COLO829 (cell line): ENCODE measurements around the gene PCK1.

Experiments used
- DNase-seq: peaks from one replicate; pipeline ENCODE4 v3.0.0; 2012; ENCODE audit warnings: low spot score

Gene PCK1

DNA sequence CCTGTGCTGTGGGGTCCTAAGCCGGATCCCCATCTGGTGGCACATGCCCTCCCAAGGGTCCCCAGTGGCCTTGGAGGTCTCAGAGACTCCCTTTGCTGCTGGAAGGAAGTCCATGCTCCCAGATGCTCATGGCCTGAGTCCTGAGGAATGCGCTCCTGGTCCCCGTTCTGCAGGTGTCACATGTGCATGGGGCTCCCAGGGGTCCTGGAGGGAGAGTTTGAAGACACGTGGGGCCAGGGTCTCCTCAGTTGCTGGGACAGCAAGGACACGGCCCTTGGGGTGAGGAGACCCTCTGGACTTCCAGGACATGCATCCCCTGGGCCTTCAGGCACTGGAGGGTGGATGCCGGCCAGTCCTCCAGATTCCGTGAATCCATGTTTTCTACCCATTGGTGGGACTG is 47.6 kb downstream of the PCK1 start:
- no peak for DNase-seq

- DNase-seq = no peak
Measured at GRCh38 chr20:57609086-57609841, 48.4 kb downstream of the PCK1 start.

DNA sequence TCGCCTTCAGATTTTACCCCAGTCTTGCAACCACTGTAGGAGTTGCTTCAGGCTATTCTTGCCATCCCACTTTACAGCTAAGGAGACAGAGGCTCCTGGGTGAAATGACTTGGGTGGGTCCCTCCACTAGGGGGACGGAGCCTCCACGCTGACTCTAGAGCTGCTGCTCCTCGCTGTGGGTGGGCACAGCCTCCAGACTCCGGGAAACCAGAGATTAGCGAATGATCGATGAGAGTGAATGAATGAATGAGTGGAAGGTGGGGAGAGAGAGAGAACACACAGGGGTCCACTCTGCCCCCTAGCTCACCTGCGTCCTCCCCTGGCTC is 48.9 kb downstream of the PCK1 start:
- no peak for DNase-seq

GRCh38 chr20:57610261-57610952 is 49.5 kb downstream of the PCK1 start:
- DNase-seq = no peak

DNA sequence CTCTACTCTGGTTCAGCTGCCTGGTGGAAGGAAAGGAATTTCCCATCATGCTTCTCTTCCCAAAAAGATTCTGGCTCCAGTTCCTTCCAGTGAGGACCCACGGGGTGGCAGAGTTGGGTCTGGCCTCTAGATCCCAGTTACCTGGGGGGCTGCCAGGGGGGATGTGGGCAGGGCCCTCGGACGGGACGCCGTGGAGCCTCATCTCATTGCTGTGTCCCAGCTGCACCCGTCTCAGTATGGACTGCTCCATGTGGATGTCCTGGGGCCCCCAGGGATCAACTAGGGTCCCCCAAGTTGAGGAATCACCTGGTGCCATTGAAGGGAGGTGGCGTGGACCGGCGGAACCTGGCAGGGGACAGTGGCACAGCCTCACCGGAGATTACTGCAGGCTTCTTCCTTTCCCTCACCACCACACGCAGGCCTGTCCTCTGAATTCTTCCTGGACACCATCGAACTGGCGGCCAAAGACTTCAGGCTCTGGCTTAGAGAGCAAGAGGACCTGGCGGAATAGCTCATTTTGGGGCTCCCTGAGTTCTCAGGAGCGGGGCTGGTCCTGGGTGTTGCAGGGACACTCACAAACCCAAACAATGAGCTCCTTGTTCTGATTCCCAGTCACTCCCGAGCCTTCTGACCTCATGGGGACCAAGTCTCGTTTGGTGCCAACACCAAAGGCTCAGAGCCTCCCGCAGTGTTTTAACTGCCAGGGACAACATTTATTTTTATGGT is 50.8 kb downstream of the PCK1 start:
- DNase-seq = no peak

DNA sequence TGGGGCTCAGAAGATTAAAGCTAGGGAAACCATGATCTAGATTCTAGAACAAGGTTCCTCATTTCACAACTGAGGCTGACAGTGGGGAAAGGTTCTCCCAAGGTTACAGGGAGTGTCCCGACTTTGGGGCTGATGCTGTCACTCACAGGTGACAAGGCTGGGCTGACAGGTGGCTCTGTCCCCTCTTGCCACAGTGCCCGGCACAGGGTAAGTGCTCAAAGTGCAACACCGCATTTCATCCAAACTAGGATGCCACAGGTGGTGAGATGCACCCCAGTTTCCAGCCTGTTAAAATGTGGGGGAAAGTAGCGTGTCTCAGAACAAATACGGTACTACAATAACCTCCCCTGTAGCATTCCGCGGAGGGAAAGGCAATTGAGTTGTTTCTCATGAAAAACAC is 51.5 kb downstream of the PCK1 start:
- DNase-seq = no peak

DNA sequence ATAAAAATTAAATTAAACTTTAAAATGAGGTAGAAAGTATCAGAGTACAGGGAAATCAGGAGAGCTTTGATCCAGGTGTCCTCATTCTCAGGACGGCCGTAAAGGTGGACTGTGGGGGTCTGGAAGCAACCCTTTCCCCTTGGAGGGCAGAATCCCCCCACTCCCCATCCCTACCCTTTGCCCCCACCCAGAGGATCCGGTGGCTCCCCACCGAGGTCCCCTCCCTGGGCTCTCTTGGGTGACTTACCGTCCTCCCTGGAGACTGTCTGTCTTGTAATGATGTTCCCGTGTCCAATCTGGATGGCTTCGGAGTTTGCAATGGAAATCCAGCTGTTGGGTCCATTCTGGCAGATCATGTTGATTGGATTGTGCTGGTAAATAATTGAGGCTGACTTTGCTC is 52.0 kb downstream of the PCK1 start:
- DNase-seq = no peak

- no peak for DNase-seq
Measured at GRCh38 chr20:57613481-57613921, 52.6 kb downstream of the PCK1 start.

- no peak for DNase-seq
Measured at GRCh38 chr20:57614490-57615444, 53.9 kb downstream of the PCK1 start.

DNA sequence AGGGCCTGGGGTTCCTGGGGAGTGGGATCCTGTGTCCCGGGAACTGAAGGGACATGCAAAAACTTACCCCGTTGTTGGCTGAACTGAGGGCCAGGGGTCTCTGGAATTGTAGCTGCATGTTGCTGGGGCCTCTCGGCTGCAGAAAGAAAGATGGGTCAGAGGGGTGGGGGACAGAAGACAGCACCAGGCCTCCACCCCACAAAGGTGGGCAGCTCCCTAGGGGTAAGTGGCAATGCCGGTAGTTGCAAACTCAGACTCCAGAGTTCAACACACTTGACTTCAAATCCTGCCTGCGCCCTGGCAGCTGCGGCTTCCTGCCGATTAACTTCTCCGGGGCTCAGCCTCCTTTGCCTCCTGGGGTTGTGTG is 54.5 kb downstream of the PCK1 start:
- DNase-seq = no peak

DNA sequence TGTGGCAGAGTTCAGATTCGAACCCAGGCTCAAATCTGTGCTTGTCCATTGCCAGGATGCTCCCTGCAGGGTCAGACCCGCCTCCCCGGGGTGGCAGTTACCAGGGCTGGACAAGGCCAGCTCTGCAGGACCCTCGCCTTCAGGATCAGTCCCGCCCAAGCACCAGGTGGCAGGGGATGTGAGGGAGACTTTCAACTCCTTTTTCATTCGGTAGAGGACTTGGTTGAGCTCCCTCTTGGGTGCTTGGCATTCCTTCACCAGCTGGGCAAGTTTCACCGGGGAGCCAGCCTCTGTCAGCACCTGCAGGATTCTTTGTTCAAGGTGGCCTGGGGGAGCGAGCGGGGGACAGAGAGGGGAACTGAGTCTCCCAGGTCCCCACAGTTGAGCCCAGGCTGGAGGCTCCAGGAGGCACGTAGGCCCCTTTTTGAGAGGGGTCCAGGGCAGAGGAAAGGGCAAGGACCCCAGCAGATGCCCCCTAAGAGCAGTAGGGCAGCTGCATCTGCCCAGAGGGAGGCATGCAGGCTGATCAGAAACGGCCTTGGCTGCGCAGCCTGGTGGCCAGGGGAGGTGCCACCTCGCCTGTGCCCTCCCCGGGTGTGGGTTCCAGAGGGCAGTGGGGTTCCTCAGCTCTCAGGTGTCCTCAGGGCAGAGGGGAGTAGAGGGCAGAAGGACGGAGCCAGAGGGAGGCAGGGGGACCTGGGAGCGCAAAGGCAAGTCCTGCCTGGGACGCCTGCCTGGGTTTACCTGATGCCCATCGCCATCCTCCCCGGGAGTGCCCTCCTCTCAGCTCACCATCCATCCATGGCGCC is 55.4 kb downstream of the PCK1 start:
- DNase-seq = no peak

GRCh38 chr20:57617079-57617795 is 56.3 kb downstream of the PCK1 start:
- DNase-seq = no peak
